Right renal cortex interstitium (tissue), 3 donors: ENCODE measurements around the gene SAP130. TPM values are rescaled to one million over a fixed set of nuclear protein-coding genes. Genes with fewer than 3 reads are reported as not detected.

Source experiments
- DNase-seq, 3 donors: peaks; one replicate each; pipeline ENCODE4 v3.0.0-alpha.2; 2013; ENCODE audit warnings: low read depth in 3 of 3, low spot score in 2 of 3
- polyA plus RNA-seq, 3 donors: library from polyadenylated mRNA; unstranded; fragments of 120-200 nt; gene quantifications; one replicate each; pipeline ENCODE4 v1.2.1, GENCODE V29; 2013; ENCODE audit not compliant: insufficient read length in 3 of 3

Gene SAP130
- 10 to 100 TPM; 27.1 to 29.1 (median 27.7) TPM for polyA plus RNA-seq

DNA sequence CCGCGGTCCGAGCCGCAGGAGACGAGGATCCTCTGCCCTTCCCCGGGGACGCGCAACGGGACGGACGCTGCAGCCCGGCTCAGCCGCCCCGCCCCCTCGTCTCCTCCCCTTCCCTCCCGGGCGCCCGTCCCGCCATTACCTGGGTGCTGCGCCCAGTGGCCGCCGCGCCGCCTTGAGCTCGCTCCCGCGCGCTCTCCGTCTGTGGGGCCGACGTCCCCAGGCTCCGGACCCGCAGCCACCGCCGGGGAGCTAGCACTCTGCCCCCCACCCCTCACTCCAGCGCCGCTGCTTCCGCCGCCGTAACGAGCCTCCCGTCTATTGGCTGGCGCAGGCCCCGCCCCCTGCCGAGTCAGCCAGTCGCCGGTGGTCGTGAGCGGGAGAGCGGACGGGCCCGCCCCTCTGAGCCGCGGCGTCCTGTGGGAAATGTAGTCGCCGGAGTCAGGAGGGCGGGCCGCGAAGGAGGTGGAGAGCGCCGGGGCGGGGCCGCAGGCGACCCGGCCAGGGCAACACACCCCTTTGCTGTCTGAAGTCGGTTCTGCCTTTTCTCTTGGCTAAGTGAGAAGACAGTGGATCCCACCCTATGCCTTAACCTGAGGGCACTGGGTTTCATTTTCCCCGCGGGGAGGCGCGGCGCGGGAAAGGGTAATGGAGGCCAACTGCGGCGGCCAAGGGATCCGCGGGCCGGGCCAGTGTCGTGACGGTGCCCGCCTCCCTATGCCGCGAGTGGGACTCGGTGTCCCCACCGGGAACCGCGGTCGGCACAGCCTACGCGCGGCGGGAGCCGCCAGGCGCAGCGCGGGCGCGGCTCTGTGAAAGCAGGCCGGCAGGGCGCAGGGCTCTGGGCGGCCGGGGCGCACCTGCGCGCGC is at the start of gene SAP130:
Gene SAP130, minus strand, starts transcription at position 259 of the 867 bp plus-strand sequence. CDS start 1,767 bp downstream, outside the sequence.
- DNase-seq = peak; percentile 72 to 88 (median 78)

DNA sequence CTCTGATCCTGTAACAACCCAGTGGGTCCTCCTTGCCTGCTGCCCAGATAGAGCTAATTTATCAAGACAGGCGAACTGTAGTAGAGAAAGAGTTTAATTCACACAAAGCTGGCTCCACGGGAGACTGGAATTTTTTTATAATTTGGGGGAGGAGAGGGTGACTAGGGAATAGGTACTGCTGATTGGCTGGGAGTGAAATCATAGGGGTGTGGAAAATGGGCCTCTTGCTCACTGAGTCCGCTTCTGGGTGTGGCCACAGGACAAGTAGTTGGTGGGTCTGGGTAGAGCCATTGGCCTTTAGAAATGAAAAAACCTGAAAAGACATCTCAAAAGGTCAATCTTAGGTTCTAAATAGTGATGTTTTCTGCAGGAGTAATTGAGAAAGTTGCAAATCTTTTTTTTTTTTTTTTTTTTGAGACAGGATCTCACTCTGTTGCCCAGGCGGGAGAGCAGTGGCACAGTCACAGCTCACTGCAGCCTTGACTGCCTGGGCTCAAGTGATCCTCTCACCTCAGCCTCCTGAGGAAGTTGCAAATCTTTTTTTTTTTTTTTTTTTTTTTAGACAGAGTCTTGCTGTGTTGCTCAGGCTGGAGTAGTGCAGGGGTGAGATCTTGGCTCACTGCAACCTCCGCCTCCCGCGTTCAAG is 48.7 kb upstream of the SAP130 start:
- DNase-seq = no peak

DNA sequence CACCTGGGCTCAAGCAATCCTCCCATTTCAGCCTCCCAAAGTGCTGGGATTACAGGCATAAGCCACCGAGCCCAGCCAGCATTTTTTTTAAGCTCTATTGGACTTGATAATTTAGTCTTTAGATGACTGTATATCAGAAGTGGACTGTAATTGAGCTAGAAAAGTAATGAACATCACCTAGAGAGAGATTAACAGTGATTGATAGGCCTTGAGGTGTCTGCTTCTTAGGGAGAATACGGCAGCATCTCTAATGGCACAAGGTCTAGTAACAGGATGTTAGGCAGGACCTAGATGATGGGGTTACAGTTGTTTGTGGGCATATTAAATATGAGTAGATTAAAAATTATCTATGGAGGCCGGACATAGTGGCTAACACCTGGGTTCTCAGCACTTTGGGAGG is 45.4 kb upstream of the SAP130 start:
- DNase-seq = no peak

DNA sequence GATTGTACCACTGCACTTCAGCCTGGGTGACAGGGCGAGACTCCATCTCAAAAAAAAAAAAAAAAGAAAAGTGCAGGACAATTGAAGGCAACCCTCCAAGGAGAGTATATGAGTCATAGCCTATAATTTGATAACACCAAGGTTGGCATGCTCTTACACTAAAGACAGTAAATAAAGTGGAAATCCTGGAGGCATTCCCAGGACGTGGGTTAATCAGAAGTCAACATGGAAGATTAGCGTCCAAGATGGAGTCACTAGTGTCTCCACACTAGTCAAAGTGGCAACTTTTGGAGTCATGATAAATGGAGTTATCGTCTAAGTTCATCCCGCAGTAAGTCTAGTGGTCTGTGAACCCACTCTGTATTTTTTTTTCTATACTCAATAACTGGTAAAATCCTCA is 41.9 kb upstream of the SAP130 start:
- DNase-seq = no peak

DNA sequence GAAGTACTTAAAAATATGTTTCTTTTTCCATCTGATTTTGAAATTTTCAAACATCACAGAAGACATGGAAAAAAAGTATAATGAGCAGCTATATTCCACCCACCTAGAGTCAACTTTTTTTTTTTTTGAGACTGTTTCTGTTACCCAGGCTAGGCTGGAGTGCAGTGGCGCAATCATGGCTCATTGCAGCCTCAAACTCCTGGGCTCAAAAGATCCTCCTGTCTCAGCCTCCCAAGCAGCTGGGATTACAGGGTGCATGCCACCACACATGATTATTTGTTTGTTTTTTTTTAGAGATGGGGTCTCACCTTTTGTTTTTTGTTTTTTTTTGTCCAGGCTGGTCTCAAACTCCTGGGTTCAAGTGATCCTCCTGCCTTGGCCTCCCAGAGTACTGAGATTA is 36.5 kb upstream of the SAP130 start:
- no peak for DNase-seq

DNA sequence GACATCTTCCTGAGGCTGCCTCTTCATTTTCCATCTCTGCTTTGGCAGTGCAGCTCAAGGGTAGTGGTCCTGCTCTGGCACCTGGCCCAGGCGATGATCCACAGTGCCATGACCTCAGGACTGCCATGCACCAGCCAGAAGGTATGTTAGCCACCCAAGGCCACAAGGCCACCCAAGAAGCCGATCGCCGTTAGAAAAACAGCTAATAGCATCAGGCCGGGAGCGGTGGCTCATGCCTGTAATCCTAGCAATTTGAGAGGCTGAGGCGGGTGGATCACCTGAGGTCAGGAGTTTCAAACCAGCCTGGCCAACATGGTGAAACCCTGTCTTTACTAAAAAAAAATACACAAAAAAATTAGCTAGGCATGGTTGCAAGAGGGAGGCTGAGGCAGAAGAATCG is 34.7 kb upstream of the SAP130 start:
- no peak for DNase-seq

DNA sequence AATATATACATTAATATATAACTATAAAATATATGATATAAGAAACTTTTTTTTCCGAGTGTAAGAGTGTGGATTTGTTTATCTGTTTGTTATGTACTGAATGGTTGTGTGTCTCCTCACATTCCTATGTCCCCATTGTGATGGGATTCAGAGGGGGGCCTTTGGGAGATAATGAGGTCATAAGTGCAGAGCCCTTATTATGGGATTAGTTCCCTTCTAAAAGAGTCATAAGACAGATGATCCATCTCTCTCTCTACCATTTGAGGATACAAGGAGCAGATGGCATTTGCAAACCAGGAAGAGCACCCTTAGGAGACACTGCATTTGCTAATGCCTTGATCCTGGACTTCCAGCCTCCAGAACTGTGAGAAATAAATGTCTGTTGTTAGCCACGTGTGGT is 30.3 kb upstream of the SAP130 start:
- DNase-seq = no peak

DNA sequence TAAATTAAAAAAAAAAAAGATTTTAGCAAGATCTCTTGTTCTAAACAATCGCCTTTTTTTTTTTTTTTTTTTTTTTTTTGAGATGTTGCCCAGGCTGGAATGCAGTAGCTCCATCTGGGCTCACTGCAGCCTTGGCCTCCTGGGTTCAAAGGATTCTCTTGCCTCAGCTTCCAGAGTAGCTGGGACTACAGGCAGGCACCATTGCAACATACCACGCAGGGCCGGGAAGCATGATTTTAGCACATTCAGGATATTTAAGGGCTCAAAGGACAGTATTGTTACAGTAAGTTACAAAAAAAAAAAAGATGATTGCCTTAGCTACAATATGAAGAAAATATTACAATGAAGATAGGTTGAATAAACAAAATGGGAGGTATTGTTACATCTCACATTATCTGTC is 29.5 kb upstream of the SAP130 start:
- no peak for DNase-seq

DNA sequence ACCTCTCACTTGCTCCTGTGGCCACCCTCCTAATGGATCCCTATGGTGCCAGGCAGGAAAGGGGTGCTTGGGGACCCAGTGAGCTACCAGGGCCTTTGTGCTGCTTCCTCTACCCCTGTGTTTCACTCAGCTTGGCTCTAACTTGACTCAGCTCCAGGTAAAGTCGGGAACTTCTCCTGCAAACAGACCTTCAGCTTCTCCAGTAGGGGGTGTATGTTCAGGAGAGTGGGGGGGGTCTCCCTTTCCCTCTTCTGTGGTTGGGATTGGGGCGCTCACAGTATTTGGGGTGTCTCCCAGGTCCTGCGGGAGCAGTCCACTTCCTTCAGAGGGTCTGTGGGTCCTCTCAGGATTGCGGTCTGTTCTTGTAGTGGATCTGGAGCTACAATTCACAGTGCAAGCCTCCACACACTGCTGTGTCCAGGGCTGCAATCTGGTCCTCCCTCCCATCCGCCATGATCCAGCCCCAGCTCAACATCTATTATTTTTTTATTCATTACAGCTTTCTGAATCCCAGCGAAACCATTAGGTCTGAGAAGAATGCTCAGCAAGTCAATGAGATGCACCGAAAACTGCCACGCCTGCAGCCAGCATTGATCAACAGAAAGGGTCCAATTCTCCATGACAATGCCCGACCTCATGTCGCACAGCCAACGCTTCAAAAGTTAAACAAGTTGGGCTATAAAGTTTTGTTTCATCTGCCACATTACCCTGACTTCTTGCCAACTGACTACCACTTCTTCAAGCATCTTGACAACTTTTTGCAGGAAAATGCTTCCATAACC is 26.4 kb upstream of the SAP130 start:
- no peak for DNase-seq

DNA sequence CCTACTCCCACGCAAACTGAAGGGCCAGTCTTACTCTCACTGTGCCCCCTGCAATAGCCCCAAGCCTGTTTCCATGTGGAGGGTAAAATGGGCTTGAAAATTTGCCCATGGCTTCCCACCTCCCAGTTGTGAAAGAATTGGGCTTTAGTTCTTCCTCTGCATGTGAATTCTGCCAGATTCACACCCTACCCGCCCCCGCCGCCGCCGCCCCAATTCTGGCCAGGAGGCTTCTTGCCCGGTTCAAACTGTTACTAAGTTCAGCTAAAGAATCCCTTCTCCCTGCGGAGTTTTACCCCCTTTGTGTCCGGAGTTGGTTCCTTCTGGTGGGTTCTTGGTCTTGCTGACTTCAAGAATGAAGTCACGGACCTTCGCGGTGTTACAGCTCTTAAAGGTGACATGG is 25.5 kb upstream of the SAP130 start:
- DNase-seq = no peak

DNA sequence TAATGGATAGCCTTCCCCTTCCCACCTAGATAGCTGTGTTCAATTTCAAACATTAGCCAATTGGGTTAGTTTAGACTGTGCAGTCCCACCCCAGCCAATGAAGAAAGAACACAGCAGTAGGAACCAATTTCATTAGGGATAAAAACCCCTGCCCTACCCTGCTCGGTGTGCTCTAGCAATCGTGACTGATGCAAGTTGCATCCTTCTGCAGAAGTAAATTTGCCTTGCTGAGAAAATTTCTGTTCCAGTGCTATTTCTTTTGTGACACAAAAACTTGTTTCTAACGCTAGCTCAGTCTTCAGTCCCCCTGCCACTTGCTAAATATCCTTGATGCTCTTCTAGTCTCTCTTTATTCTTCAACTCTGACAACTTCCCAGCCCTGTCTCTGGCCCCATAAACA is 15.2 kb upstream of the SAP130 start:
- no peak for DNase-seq

DNA sequence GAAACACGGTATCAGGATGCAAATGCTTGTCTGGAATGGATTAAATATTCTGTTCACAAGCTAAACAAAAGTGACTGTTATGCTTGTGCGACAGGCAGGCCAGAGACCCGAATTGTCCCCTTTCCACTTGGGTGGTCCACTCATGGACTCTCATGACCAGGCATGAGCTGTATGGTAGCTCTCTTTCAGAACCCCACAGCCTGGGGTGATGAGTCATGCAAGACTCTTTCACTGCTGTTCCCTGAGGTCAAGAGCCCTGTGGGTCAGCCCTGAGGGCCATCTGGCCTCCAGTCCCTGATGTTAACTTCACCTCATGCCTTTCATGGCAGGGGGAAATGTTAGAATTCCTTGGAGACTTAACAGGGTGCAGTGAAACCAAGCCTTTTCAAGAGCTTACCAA is 13.7 kb upstream of the SAP130 start:
- no peak for DNase-seq

DNA sequence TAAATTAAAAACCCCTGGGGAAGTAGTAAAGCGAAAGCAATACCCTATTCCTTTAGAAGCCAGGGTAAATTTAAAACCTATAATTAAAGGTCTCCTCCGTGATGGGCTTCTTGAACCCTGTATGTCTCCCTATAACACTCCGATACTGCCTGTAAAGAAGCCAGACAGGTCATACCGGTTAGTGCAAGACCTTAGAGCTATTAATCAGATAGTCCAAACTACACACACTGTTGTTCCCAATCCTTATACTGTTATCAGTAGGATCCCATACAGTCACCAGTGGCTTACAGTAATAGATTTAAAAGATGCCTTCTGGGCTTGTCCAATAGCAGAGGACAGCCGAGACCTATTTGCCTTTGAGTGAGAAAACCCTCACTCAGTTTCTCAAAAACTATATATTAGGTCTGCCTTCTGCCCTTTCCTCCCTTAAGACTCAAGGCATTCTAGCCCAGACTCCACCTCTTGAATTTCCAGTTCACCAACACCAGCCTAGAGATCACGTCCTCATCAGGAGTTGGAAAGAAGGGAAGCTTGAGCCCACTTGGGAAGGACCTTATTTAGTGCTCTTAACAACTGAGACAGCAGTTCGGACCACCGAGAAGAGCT is 12.4 kb upstream of the SAP130 start:
- DNase-seq = no peak

DNA sequence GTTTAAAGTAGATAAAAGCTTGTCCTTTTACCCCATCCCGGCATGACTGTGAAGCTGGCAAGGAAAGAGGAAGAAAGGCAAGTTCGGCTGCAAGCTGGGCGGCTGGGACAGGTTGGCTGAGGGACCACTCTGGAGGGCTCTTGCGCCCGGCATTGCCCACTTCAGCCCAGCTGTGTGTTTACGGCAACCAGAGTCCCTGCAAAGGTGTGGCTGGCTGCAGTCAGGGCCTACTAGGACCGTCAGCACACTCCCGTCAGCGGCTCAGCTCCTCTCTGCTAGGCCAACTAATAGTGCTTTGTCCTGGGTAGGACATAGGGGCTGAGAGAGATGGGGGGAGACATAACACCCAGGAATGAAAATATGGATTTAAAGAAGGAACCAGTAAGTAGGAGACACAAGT is 11.7 kb upstream of the SAP130 start:
- no peak for DNase-seq

DNA sequence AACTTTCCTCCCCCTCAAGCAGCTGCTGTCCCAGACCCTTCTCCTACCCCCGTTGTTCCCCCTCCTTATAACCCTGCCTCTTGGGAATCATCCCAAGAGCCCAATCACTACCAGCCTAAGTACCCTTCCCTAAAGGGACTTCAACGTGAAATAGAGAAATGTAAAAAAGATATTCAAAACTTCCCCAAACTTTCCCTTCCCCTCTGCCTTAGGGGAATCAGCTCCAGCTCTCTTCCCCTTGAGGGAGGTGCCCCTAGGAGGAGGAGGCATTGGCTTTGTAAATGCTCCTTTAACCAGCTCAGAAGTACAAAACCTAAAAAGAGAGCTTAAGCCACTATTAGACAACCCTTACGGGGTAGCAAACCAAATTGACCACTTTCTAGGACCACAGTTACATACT is 10.6 kb upstream of the SAP130 start:
- DNase-seq = no peak

DNA sequence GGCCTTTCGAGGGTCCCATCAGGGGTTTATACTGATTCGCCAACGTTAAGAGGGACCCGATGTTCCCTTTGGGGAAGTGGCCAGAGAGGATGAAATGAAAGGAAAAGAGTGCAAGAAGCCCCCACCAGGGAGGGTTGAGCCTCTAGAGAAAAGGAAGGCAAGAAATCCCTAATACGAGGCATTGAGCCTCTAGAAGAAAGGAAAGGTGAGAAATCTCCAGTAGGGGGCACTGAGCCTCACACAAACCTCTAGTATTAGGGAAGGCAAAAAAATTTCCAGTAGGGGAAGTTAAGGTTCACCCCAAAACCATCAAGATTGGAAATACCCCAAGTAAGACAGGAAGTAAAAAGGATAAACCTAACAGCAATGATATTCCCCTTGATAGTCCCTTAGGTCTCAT is 9.8 kb upstream of the SAP130 start:
- no peak for DNase-seq

DNA sequence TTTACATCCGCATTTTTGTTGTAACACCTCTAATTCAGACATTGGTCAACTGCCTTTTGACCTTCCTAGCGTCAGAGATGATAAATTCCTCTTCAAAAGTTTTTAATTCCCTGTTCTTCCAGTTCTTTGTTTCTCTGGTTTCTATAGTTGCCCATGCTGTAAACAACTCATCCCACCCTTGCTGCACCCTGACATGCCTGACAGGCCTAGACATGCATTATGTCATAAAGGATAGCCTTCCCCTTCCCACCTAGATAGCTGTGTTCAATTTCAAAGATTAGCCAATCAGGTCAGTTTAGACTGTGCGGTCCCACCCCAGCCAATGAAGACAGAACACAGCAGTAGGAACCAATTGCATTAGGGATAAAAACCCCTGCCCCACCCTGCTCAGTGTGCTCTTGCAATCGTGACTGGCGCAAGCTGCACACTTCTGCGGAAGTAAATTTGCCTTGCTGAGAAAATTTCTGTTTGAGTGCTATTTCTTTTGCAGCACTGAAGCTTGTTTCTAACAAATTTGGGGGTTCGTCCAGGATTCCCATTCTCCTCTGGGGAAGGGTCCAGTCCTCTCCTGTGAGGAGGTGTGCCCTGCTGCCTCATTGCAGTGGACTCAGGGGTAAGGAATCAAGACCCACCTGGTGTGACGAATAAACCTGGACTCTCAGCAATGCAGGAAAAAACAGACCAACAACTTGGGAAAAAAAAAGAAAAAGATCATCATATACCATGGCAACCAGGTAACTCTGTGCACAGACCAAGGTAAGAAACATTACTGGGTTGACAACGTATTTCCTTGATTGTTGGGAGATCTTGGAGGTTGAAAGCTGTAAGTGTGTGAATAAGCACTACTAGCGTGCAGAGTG is 9.1 kb upstream of the SAP130 start:
- no peak for DNase-seq

DNA sequence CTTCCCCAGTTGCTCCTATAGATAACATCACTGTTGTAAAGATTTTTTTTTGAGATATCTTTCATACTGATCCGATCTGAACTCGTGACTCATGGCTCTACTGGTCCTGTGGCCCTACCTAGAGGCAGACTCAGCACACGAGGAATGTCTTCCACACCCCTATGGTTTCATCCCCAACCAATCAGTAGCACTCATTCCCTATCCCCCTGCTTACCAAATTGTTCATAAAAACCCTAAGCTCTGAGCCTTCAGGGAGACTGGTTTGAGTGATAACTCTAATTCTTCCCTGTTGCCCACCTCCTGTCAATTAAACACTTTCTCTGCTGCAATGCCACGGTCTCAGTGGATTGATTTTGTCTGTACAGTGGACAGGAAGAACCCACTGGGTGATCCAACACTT is 4.2 kb upstream of the SAP130 start:
- no peak for DNase-seq

DNA sequence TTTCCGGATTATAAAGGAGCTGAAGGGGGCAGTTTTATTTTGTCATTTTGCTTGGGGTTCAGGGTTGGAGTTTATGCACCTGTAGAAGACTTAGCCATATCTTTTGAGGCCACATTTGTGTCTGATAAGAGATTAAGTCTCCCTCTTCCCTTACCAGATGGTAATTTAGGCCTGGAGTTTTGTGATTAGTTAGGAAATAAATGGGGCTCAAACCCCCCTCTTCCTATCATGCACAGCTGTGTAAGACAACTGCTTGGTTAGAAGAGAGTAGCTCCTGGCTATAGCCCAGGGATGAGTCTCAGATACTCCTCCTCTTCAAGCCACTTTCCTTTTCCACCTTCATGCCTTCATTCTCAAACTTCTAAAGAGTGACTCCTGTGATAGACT is 802 bp upstream of the SAP130 start:
- no peak for DNase-seq

DNA sequence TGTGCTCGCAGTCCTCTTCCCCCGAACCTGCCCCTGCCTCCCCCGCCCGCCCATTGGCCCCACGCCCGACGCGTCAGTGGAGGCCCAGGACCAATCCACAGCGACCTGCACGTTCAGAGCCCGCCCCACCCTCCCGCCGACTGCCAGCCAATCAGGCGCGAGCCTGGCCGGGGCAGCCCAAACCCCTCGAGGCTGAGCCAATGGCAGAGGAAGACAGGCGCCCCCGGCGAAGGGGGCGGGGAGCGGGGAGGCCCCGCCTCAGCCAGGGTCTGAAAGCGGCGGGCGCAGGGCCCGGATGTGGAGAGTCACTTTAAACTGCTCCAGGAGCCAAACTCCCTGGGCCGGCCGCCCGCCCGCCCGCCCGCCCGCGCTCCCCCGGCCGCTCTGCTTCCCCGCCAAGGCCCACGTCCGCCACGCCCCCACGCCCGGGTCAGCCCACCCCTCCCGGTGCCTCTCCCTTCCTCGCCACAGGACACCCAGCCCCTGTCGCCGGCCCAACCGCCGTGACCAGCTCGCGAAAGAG is 520 bp downstream of the SAP130 start:
- DNase-seq = peak; percentile 95 to 97 (median 96)
